ENCODE results near the gene MINDY1.

MINDY1 gene

GRCh38 chr1:150963321-150964163, 43.2 kb downstream of the MINDY1 start:
- DNase-seq = no peak

DNA sequence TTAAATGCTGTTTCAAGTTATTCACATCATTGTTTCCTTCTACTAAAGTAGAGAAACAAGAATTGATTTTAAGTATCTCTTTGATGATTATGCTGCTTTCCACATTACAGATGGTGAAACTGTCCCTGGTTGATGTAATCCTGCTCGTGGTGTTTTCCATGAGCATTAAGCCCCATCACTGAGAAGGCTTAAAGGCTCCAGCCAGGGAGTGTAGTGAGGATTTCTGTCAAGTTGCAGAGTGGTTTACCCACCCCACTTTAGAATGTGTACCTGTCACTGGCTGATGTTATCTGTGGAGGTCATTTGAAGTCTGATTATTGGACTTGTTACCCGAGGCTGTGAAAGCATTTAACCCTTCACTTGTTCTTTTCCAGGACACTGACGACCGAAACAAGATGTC, 44.9 kb downstream of the MINDY1 start:
- no peak for DNase-seq

GRCh38 chr1:150960646-150961045, 46.1 kb downstream of the MINDY1 start:
- no peak for DNase-seq

DNA sequence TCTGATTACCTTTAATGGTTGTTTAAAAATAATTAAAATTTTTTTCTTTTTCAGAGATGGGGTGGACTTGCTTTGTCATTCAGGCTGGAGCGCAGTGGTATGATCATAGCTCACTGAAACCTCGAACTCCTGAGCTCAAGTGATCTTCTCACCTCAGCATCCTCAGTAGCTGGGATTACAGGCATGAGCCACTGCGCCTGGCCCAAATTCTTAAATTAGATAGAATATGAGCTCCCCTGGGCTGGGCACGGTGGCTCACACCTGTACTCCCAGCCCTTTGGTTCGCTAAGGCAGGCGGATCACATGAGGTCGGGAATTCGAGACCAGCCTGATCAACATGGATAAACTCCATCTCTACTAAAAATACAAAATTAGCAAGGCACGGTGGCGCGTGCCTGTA, 49.0 kb downstream of the MINDY1 start:
- DNase-seq = no peak

DNA sequence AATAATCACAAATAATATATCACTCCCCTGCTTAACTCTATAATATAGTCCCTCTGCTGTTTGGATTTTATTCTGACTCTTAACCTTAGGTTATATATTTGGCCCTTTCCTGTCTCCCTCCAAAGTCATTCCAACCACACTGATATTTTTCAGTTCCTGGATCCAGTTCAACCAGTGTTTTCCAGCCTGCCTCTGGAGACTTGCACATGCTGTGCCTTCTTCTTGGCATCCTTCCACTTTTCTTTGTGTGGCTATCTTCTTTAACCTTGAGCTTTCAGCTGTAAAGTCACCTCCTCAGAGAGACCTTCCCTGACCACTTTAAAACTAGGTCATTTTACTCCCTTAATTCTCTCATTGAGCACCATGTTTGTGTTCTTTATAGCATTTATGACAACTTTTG, 51.4 kb downstream of the MINDY1 start:
- DNase-seq = no peak

- no peak for DNase-seq
Measured at GRCh38 chr1:150954708-150955107, 52.0 kb downstream of the MINDY1 start.

Measured in activated CD4-positive, alpha-beta T cell treated with anti-CD3 and anti-CD28 coated beads, Interleukin-2, amount 50 U/mL, for 4 hours (primary cell).